Measurements from ENCODE around the gene GJA1. TPM values are rescaled to one million over a fixed set of nuclear protein-coding genes. Genes with fewer than 3 reads are reported as not detected.

Gene GJA1
- polyA plus RNA-seq, 3 donors = not detected

- H3K4me1 Mint-ChIP-seq = no peaks in the 10 kb centered on the region
- no peak for DNase-seq
- 96% methylated on average over 16 of the region's 19 CpGs for WGBS (ENCODE audit: insufficient coverage)
- TF ChIP-seq, protein P1, sequence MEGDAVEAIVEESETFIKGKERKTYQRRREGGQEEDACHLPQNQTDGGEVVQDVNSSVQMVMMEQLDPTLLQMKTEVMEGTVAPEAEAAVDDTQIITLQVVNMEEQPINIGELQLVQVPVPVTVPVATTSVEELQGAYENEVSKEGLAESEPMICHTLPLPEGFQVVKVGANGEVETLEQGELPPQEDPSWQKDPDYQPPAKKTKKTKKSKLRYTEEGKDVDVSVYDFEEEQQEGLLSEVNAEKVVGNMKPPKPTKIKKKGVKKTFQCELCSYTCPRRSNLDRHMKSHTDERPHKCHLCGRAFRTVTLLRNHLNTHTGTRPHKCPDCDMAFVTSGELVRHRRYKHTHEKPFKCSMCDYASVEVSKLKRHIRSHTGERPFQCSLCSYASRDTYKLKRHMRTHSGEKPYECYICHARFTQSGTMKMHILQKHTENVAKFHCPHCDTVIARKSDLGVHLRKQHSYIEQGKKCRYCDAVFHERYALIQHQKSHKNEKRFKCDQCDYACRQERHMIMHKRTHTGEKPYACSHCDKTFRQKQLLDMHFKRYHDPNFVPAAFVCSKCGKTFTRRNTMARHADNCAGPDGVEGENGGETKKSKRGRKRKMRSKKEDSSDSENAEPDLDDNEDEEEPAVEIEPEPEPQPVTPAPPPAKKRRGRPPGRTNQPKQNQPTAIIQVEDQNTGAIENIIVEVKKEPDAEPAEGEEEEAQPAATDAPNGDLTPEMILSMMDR (IDR thresholded peaks at IDR 0.05) = no peak
- no peaks in the 10 kb centered on the region for H3K36me3 Mint-ChIP-seq
- Histone ChIP-seq H3K9me3 (replicated peaks in 1 of 2; ENCODE audit: control insufficient read depth in 1 of 2, insufficient read depth in 1 of 2, low read length in 2 of 2) (no peaks in the 10 kb centered on the region), H4K20me1 (ENCODE audit: insufficient read depth, low read length) (no peaks in the 10 kb centered on the region), H3K36me3 (replicated peaks in 1 of 2; ENCODE audit: control insufficient read depth in 1 of 2, insufficient read depth in 2 of 2, low read length in 2 of 2) (no peaks in the 10 kb centered on the region), H3K4me1 (ENCODE audit: control insufficient read depth in 1 of 2, insufficient read depth in 2 of 2, low read length in 2 of 2) (no peaks in the 10 kb centered on the region), H3K4me3 (replicated peaks in 1 of 3; ENCODE audit: low read depth in 2 of 3, low read length in 3 of 3) (no peak overlapping the region), H3K27ac (ENCODE audit: low read depth in 1 of 2, low read length in 2 of 2) (no peak overlapping the region), H3K4me2 (replicated peaks; ENCODE audit: extremely low read depth, low read length, poor library complexity, severe bottlenecking) (no peak overlapping the region), H2AFZ (ENCODE audit: insufficient read depth, low read depth, low read length, poor library complexity, severe bottlenecking) (no peak overlapping the region), H3K79me2 (ENCODE audit: insufficient read depth, low read length) (no peaks in the 10 kb centered on the region), H3K9ac (ENCODE audit: insufficient read depth, low read length, poor library complexity, severe bottlenecking) (no peak overlapping the region), H3K27me3 (ENCODE audit: control insufficient read depth in 2 of 2, insufficient read depth in 2 of 2, low read length in 2 of 2) (no peaks in the 10 kb centered on the region)
- H3K9me3 Mint-ChIP-seq = peaks cover 0 to 12% (median 1%) of the 10 kb centered on the region in 7 donors
- no peak overlapping the region for H3K4me3 Mint-ChIP-seq
- H3K27ac Mint-ChIP-seq = no peak overlapping the region
- intact Hi-C loops (cut with micrococcal nuclease) = no loop called here
- peaks cover 0 to 4% (median 0%) of the 10 kb centered on the region in 3 donors for H3K27me3 Mint-ChIP-seq (ENCODE audit: low read depth in 3 of 3)
Observed at GRCh38 chr6:121408321-121408720, 27.1 kb upstream of the GJA1 start.

DNA sequence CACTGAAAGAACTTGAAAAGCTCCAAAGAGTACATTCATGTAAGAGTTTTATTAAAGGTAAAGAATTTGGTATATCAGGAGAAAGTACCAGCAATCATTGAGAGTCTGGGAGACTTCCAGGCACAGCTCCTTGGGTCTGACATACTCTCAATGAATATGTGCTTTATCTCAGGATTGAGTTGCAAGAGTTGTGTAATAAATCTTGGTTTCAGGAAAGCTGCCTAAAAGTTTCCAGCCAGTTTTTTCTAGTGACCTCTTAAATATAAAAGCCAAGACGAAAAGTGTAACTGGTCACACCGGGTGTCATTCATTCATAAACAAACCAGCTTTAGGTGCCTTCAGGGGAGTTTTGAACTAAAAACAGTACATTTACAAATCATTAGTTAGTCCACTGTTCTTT lies 21.6 kb upstream of the GJA1 start:
- H3K9me3 ChIP-seq (replicated peaks in 1 of 2; ENCODE audit: control insufficient read depth in 1 of 2, insufficient read depth in 1 of 2, low read length in 2 of 2) = peaks cover 0 to 2% of the 10 kb centered on the region in 2 donors
- H3K27me3 ChIP-seq (ENCODE audit: control insufficient read depth in 2 of 2, insufficient read depth in 2 of 2, low read length in 2 of 2) = no peaks in the 10 kb centered on the region
- no CpG with 5 or more reads among the region's 2 CpGs for WGBS (ENCODE audit: insufficient coverage)
- H3K4me3 ChIP-seq (replicated peaks in 1 of 3; ENCODE audit: low read depth in 2 of 3, low read length in 3 of 3) = no peak overlapping the region
- H3K27ac ChIP-seq (ENCODE audit: low read depth in 1 of 2, low read length in 2 of 2) = no peak overlapping the region
- no peaks in the 10 kb centered on the region for H3K36me3 ChIP-seq (replicated peaks in 1 of 2; ENCODE audit: control insufficient read depth in 1 of 2, insufficient read depth in 2 of 2, low read length in 2 of 2)
- H4K20me1 ChIP-seq (ENCODE audit: insufficient read depth, low read length) = no peaks in the 10 kb centered on the region
- no peak overlapping the region for H3K27ac Mint-ChIP-seq
- TF ChIP-seq, protein P1 (IDR thresholded peaks at IDR 0.05) = no peak
- H3K9me3 Mint-ChIP-seq = peaks cover 0 to 11% (median 3%) of the 10 kb centered on the region in 7 donors
- H2AFZ ChIP-seq (ENCODE audit: insufficient read depth, low read depth, low read length, poor library complexity, severe bottlenecking) = no peak overlapping the region
- no peak overlapping the region for H3K4me3 Mint-ChIP-seq
- no peak overlapping the region for H3K9ac ChIP-seq (ENCODE audit: insufficient read depth, low read length, poor library complexity, severe bottlenecking)
- H3K4me2 ChIP-seq (replicated peaks; ENCODE audit: extremely low read depth, low read length, poor library complexity, severe bottlenecking) = no peak overlapping the region
- no peaks in the 10 kb centered on the region for H3K36me3 Mint-ChIP-seq
- no peaks in the 10 kb centered on the region for H3K79me2 ChIP-seq (ENCODE audit: insufficient read depth, low read length)
- no peaks in the 10 kb centered on the region for H3K4me1 Mint-ChIP-seq
- DNase-seq = no peak
- intact Hi-C loops (cut with micrococcal nuclease) = no loop called here
- H3K4me1 ChIP-seq (ENCODE audit: control insufficient read depth in 1 of 2, insufficient read depth in 2 of 2, low read length in 2 of 2) = no peaks in the 10 kb centered on the region
- peaks cover 0 to 3% (median 0%) of the 10 kb centered on the region in 3 donors for H3K27me3 Mint-ChIP-seq (ENCODE audit: low read depth in 3 of 3)
